ENCODE data around the gene MESD. TPM values are rescaled to one million over a fixed set of nuclear protein-coding genes. Genes with fewer than 3 reads are reported as not detected.

The MESD gene
- 10 to 100 TPM; 25.7 to 30.5 TPM for total RNA-seq
- polyA plus RNA-seq = 35.5 TPM

GRCh38 chr15:80989518-80990478, at the start of gene MESD:
TSS of gene MESD (minus strand) at chr15:80989819. CDS start at chr15:80989791, 28 bp downstream.
- H3K4me1 Mint-ChIP-seq = peaks cover 44 to 61% (median 57%) of the 10 kb centered on the region in 3 donors
- Histone ChIP-seq H3K4me1 (ENCODE audit: insufficient read depth, low read length) (peaks cover 61% of the 10 kb centered on the region), H3K27me3 (ENCODE audit: insufficient read depth, low read length, poor library complexity, severe bottlenecking) (no peaks in the 10 kb centered on the region), H3K27ac (ENCODE audit: low read depth, low read length) (peak within 1 kb of the TSS; percentile 88), H3K4me3 (ENCODE audit: low read length) (peak within 1 kb of the TSS; percentile 72), H3K9me3 (ENCODE audit: low read length) (no peaks in the 10 kb centered on the region), H3K36me3 (ENCODE audit: insufficient read depth, low read length) (no peaks in the 10 kb centered on the region)
- H3K27ac Mint-ChIP-seq = peak within 1 kb of the TSS; percentile 91 to 99 (median 99)
- H3K36me3 Mint-ChIP-seq = peaks cover 0 to 30% (median 6%) of the 10 kb centered on the region in 3 donors
- H3K9me3 Mint-ChIP-seq = peaks cover 0 to 1% (median 0%) of the 10 kb centered on the region in 5 donors
- ChIA-PET POLR2A (interaction anchor here (2.1 kb wide), 1 partner anchor 11 kb away, joined by 29 read pairs; the partner anchor contains the start of gene TLNRD1), CTCF (interaction anchor here (0.8 to 1.5 kb wide), 2 partner anchors 12 to 75 kb away, joined by 3 read pairs; no protein-coding TSS in a partner anchor)
- DNase-seq = peak; percentile 93 to 97 (median 97)
- H3K27me3 Mint-ChIP-seq = no peaks in the 10 kb centered on the region
- peak within 1 kb of the TSS; percentile 97 to 99 (median 98) for H3K4me3 Mint-ChIP-seq

- H3K9me3 Mint-ChIP-seq = no peaks in the 10 kb centered on the region
- POLR2A ChIA-PET = no interaction called here
- H3K27ac Mint-ChIP-seq = peak overlapping the region in 4 of 8 donors; percentile 25 to 87 (median 59)
Measured at GRCh38 chr15:81038975-81039607, 49.5 kb upstream of the MESD start.

GRCh38 chr15:81037952-81038743, 48.5 kb upstream of the MESD start:
- no peaks in the 10 kb centered on the region for H3K9me3 ChIP-seq (ENCODE audit: low read length)

More at GRCh38 chr15:81038975-81039607, 49.5 kb upstream of the MESD start:
- no peaks in the 10 kb centered on the region for H3K9me3 ChIP-seq (ENCODE audit: low read length)
- no peaks in the 10 kb centered on the region for H3K27me3 ChIP-seq (ENCODE audit: insufficient read depth, low read length, poor library complexity, severe bottlenecking)
- no peaks in the 10 kb centered on the region for H3K36me3 ChIP-seq (ENCODE audit: insufficient read depth, low read length)
- no peak for DNase-seq
- H3K4me1 ChIP-seq (ENCODE audit: insufficient read depth, low read length) = peaks cover 8% of the 10 kb centered on the region
- CTCF ChIA-PET = no interaction called here
- Mint-ChIP-seq H3K4me1 (peaks cover 4 to 8% (median 7%) of the 10 kb centered on the region in 3 donors), H3K36me3 (no peaks in the 10 kb centered on the region), H3K27me3 (peaks cover 0 to 3% of the 10 kb centered on the region in 2 donors), H3K4me3 (no peak overlapping the region)
- no peak overlapping the region for H3K4me3 ChIP-seq (ENCODE audit: low read length)
- no peak overlapping the region for H3K27ac ChIP-seq (ENCODE audit: low read depth, low read length)

DNA sequence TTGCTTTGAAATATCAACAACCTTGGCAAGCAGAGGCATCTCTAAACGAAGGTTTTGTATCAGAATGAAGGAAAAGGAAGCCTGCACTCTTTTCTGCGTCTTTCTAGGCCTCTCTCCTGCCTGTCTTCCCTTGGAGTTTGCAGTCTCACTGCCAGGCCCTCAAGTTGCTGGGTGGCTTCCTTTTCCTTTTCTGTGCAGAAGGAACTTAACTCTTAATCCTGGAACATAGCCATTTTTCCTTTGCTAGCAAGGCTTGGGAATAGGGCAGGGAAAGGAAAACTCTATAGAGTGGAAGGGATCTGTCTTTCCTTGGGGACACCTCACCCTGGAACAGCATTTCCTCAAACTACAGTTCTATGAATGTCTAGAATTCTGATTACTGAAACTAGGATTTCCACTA, 43.9 kb upstream of the MESD start:
- ChIA-PET CTCF (no interaction called here), POLR2A (no interaction called here)
- H3K4me1 ChIP-seq (ENCODE audit: insufficient read depth, low read length) = no peaks in the 10 kb centered on the region
- Mint-ChIP-seq H3K4me3 (no peak overlapping the region), H3K27ac (peak overlapping the region in 1 of 8 donors; percentile 27), H3K27me3 (peaks cover 9 to 16% of the 10 kb centered on the region in 2 donors), H3K9me3 (peaks cover 0 to 6% (median 0%) of the 10 kb centered on the region in 5 donors), H3K36me3 (peaks cover 0 to 15% (median 6%) of the 10 kb centered on the region in 3 donors), H3K4me1 (peaks cover 0 to 6% (median 5%) of the 10 kb centered on the region in 3 donors)
- no peak overlapping the region for H3K27ac ChIP-seq (ENCODE audit: low read depth, low read length)
- H3K27me3 ChIP-seq (ENCODE audit: insufficient read depth, low read length, poor library complexity, severe bottlenecking) = no peaks in the 10 kb centered on the region
- no peaks in the 10 kb centered on the region for H3K36me3 ChIP-seq (ENCODE audit: insufficient read depth, low read length)
- DNase-seq = no peak
- H3K4me3 ChIP-seq (ENCODE audit: low read length) = no peak overlapping the region
- H3K9me3 ChIP-seq (ENCODE audit: low read length) = no peaks in the 10 kb centered on the region

More at GRCh38 chr15:81037952-81038743, 48.5 kb upstream of the MESD start:
- no peaks in the 10 kb centered on the region for H3K36me3 Mint-ChIP-seq
- peaks cover 8% of the 10 kb centered on the region for H3K4me1 ChIP-seq (ENCODE audit: insufficient read depth, low read length)
- CTCF ChIA-PET = no interaction called here
- POLR2A ChIA-PET = no interaction called here
- no peak overlapping the region for H3K4me3 Mint-ChIP-seq
- H3K36me3 ChIP-seq (ENCODE audit: insufficient read depth, low read length) = no peaks in the 10 kb centered on the region
- H3K9me3 Mint-ChIP-seq = no peaks in the 10 kb centered on the region
- H3K4me3 ChIP-seq (ENCODE audit: low read length) = no peak overlapping the region
- H3K27ac ChIP-seq (ENCODE audit: low read depth, low read length) = no peak overlapping the region
- H3K27ac Mint-ChIP-seq = no peak overlapping the region
- peaks cover 4 to 8% (median 7%) of the 10 kb centered on the region in 3 donors for H3K4me1 Mint-ChIP-seq
- H3K27me3 ChIP-seq (ENCODE audit: insufficient read depth, low read length, poor library complexity, severe bottlenecking) = no peaks in the 10 kb centered on the region
- H3K27me3 Mint-ChIP-seq = peaks cover 0 to 3% of the 10 kb centered on the region in 2 donors
- DNase-seq = no peak

GRCh38 chr15:81032818-81033217, 43.2 kb upstream of the MESD start:
- no peaks in the 10 kb centered on the region for H3K9me3 ChIP-seq (ENCODE audit: low read length)
- Mint-ChIP-seq H3K27me3 (peaks cover 11 to 16% of the 10 kb centered on the region in 2 donors), H3K4me1 (peaks cover 0 to 6% (median 5%) of the 10 kb centered on the region in 3 donors), H3K27ac (no peak overlapping the region), H3K36me3 (peaks cover 0 to 18% (median 8%) of the 10 kb centered on the region in 3 donors), H3K4me3 (no peak overlapping the region), H3K9me3 (peaks cover 0 to 6% (median 0%) of the 10 kb centered on the region in 5 donors)
- no peak overlapping the region for H3K27ac ChIP-seq (ENCODE audit: low read depth, low read length)
- no peaks in the 10 kb centered on the region for H3K36me3 ChIP-seq (ENCODE audit: insufficient read depth, low read length)
- ChIA-PET POLR2A (no interaction called here), CTCF (no interaction called here)
- H3K4me1 ChIP-seq (ENCODE audit: insufficient read depth, low read length) = no peaks in the 10 kb centered on the region
- DNase-seq = no peak
- no peak overlapping the region for H3K4me3 ChIP-seq (ENCODE audit: low read length)
- H3K27me3 ChIP-seq (ENCODE audit: insufficient read depth, low read length, poor library complexity, severe bottlenecking) = no peaks in the 10 kb centered on the region

DNA sequence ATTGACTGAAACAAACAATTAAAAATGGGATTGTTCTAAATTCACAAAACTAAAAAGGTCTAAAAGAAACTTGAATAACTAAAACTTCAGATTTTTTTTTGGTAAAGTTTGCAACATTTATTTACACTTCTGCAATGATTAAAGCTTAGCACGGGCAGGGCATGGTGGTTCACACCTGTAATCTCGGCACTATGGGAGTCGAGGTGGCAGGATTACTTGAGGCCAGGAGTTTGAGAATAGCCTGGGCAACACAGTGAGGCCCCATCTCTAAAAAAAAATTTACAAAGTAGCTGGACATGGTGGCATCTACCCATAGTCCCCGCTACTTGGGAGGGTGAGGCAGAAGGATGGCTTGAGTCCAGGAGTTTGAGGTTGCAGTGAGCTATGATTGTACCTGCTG, 42.7 kb upstream of the MESD start:
- H3K9me3 Mint-ChIP-seq = peaks cover 0 to 6% (median 0%) of the 10 kb centered on the region in 5 donors
- H3K4me1 ChIP-seq (ENCODE audit: insufficient read depth, low read length) = no peaks in the 10 kb centered on the region
- no peak overlapping the region for H3K27ac ChIP-seq (ENCODE audit: low read depth, low read length)
- no peak overlapping the region for H3K27ac Mint-ChIP-seq
- no peaks in the 10 kb centered on the region for H3K36me3 ChIP-seq (ENCODE audit: insufficient read depth, low read length)
- H3K4me3 Mint-ChIP-seq = no peak overlapping the region
- ChIA-PET POLR2A (no interaction called here), CTCF (no interaction called here)
- DNase-seq = no peak
- no peaks in the 10 kb centered on the region for H3K9me3 ChIP-seq (ENCODE audit: low read length)
- H3K36me3 Mint-ChIP-seq = peaks cover 0 to 18% (median 9%) of the 10 kb centered on the region in 3 donors
- no peaks in the 10 kb centered on the region for H3K27me3 ChIP-seq (ENCODE audit: insufficient read depth, low read length, poor library complexity, severe bottlenecking)
- H3K27me3 Mint-ChIP-seq = peaks cover 11 to 16% of the 10 kb centered on the region in 2 donors
- peaks cover 0 to 6% (median 5%) of the 10 kb centered on the region in 3 donors for H3K4me1 Mint-ChIP-seq
- H3K4me3 ChIP-seq (ENCODE audit: low read length) = no peak overlapping the region

DNA sequence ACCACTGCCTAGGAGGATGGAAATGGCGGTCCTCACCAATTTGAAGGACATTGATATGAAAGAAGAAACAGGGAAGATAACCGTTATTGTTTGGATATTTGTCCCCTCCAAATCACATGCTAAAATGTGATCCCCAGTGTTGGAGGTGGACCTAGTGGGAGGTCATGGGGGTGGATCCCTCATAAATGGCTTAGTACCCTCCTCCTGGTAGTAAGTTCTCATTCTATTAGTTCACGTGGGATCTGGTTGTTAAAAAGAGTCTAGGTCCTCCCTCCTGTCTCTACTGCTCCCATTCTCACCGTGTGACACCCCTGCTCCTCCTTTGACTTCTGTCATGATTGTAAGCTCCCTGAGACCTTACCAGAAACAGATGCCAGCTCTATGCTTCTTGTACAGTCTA, 41.6 kb upstream of the MESD start:
- DNase-seq = no peak
- Histone ChIP-seq H3K27ac (ENCODE audit: low read depth, low read length) (no peak overlapping the region), H3K36me3 (ENCODE audit: insufficient read depth, low read length) (no peaks in the 10 kb centered on the region), H3K4me3 (ENCODE audit: low read length) (no peak overlapping the region), H3K27me3 (ENCODE audit: insufficient read depth, low read length, poor library complexity, severe bottlenecking) (no peaks in the 10 kb centered on the region), H3K4me1 (ENCODE audit: insufficient read depth, low read length) (no peaks in the 10 kb centered on the region), H3K9me3 (ENCODE audit: low read length) (no peaks in the 10 kb centered on the region)
- POLR2A ChIA-PET = no interaction called here
- Mint-ChIP-seq H3K4me3 (no peak overlapping the region), H3K9me3 (peaks cover 0 to 6% (median 0%) of the 10 kb centered on the region in 5 donors), H3K36me3 (peaks cover 0 to 18% (median 9%) of the 10 kb centered on the region in 3 donors), H3K27me3 (peaks cover 11 to 16% of the 10 kb centered on the region in 2 donors), H3K27ac (no peak overlapping the region), H3K4me1 (peaks cover 0 to 6% (median 5%) of the 10 kb centered on the region in 3 donors)
- CTCF ChIA-PET = no interaction called here

All from CD8-positive, alpha-beta memory T cell (primary cell).